Neural progenitor cell (in vitro differentiated cells): ENCODE data around the gene TSPAN14. TPM values are rescaled to one million over a fixed set of nuclear protein-coding genes. Genes with fewer than 3 reads are reported as not detected.

Source experiments
- DNase-seq: peaks from one replicate; pipeline ENCODE4 v3.0.0-alpha.2; 2016; ENCODE audit warnings: low spot score
- H2AFZ ChIP-seq: fragments of 200-600 bp; sonication (generic); replicated peaks from 2 replicates; pipeline ENCODE4 v1.6.1; 2016; ENCODE audit warnings: antibody characterized with exemption
- H3F3A ChIP-seq: fragments of 200-600 bp; sonication (generic); 2 replicates; pipeline ENCODE4 v1.6.1; 2016; ENCODE audit warnings: antibody characterized with exemption, low read depth
- H3K27ac ChIP-seq: fragments of 200-600 bp; sonication (generic); 2 replicates; pipeline ENCODE4 v1.5.1; 2016; ENCODE audit warnings: mild to moderate bottlenecking
- H3K27me3 ChIP-seq: fragments of 200-600 bp; sonication (generic); 2 replicates; pipeline ENCODE4 v1.6.1; 2016; ENCODE audit warnings: mild to moderate bottlenecking, moderate library complexity
- H3K36me3 ChIP-seq: fragments of 200-600 bp; sonication (generic); 2 replicates; pipeline ENCODE4 v1.5.1; 2016
- H3K4me1 ChIP-seq: fragments of 200-600 bp; sonication (generic); 2 replicates; pipeline ENCODE4 v1.6.1; 2016; ENCODE audit warnings: mixed run types
- H3K4me2 ChIP-seq: fragments of 200-600 bp; sonication (generic); 2 replicates; pipeline ENCODE4 v1.6.1; 2016
- H3K4me3 ChIP-seq: fragments of 200-600 bp; sonication (generic); 2 replicates; pipeline ENCODE4 v1.5.1; 2016
- H3K79me2 ChIP-seq: fragments of 200-600 bp; sonication (generic); 2 replicates; pipeline ENCODE4 v1.6.1; 2016; ENCODE audit warnings: low read depth
- H3K9ac ChIP-seq: fragments of 200-600 bp; sonication (generic); 2 replicates; pipeline ENCODE4 v1.6.1; 2016
- H3K9me3 ChIP-seq: fragments of 200-600 bp; sonication (generic); 2 replicates; pipeline ENCODE4 v1.5.1; 2016; ENCODE audit warnings: low read depth
- H4K20me1 ChIP-seq: fragments of 200-600 bp; sonication (generic); 2 replicates; pipeline ENCODE4 v1.6.1; 2016; ENCODE audit warnings: low read depth
- H3K27ac Mint-ChIP-seq: 3 replicates; pipeline ENCODE4 v1.8.0; 2021; ENCODE audit warnings: mixed read lengths
- H3K27me3 Mint-ChIP-seq: 2 replicates; pipeline ENCODE4 v1.8.0; 2022; ENCODE audit warnings: low read depth, mild to moderate bottlenecking, inconsistent platforms, moderate library complexity, mixed read lengths; ENCODE audit not compliant: insufficient read depth
- H3K36me3 Mint-ChIP-seq: 3 replicates; pipeline ENCODE4 v1.8.0; 2021; ENCODE audit warnings: mixed read lengths
- H3K4me1 Mint-ChIP-seq: 3 replicates; pipeline ENCODE4 v1.8.0; 2021; ENCODE audit warnings: mixed read lengths
- H3K4me3 Mint-ChIP-seq: 3 replicates; pipeline ENCODE4 v1.8.0; 2021; ENCODE audit warnings: mild to moderate bottlenecking, moderate library complexity, mixed read lengths
- H3K9me3 Mint-ChIP-seq: 3 replicates; pipeline ENCODE4 v1.8.0; 2020; ENCODE audit warnings: mixed read lengths
- EZH2 ChIP-seq: fragments of 200-600 bp; sonication (generic); IDR thresholded peaks from 2 replicates; pipeline ENCODE4 v1.6.1; 2017; ENCODE audit warnings: antibody characterized with exemption, mild to moderate bottlenecking, moderate library complexity
- EZH2phosphoT487 ChIP-seq: fragments of 200-600 bp; sonication (generic); IDR thresholded peaks from 2 replicates; pipeline ENCODE4 v1.6.1; 2017; ENCODE audit warnings: antibody characterized with exemption
- total RNA-seq: library from RNA; depleted of rRNA; stranded (reverse); fragments of >200 nt; gene quantifications from 2 replicates; pipeline ENCODE4 v1.2.3, GENCODE V29; 2015; ENCODE audit warnings: low replicate concordance
- TF ChIP-seq, protein P1 (sequence below): fragments of 200-600 bp; sonication (generic); IDR thresholded peaks from 2 replicates; pipeline ENCODE4 v1.5.1; 2017; ENCODE audit warnings: antibody characterized with exemption, mild to moderate bottlenecking

The TSPAN14 gene
- total RNA-seq, 1 donor from 2014 or later: 32.7 TPM

DNA sequence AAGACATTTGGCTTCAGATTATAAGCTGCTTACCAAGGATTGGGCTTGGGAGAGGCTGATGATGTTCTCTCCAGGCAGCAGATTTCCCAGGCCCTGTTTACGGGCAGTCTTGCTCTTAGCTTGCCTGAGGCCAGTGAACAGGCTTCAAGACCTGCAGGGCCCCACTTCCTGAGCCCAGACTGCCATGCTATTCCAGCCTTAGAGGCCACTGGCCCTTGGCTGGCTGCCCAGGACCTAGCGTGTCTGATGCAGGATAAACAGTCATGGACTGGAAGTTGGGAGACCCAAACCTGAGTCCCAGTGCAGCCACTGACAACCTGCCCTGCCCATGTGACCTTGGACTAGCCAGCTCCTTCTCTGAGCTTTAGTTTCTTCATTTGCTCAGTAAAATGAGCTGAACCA, 42.8 kb upstream of the TSPAN14 start:
- Mint-ChIP-seq H3K9me3 (no peaks in the 10 kb centered on the region), H3K27me3 (peaks cover 6% of the 10 kb centered on the region), H3K4me3 (no peak overlapping the region), H3K36me3 (peaks cover 25% of the 10 kb centered on the region), H3K27ac (no peak overlapping the region), H3K4me1 (peaks cover 74% of the 10 kb centered on the region)
- H3K36me3 ChIP-seq: no peaks in the 10 kb centered on the region
- no peak overlapping the region for H3K4me3 ChIP-seq
- no peak overlapping the region for H2AFZ ChIP-seq
- H3K79me2 ChIP-seq: peaks cover 78% of the 10 kb centered on the region
- H3K4me2 ChIP-seq: no peak overlapping the region
- H3K9ac ChIP-seq: no peak overlapping the region
- H3F3A ChIP-seq: peaks cover 6% of the 10 kb centered on the region
- H4K20me1 ChIP-seq: peaks cover 73% of the 10 kb centered on the region
- no peaks in the 10 kb centered on the region for H3K9me3 ChIP-seq
- no peak overlapping the region for H3K27ac ChIP-seq
- TF ChIP-seq EZH2phosphoT487 (no peak), EZH2 (no peak)
- TF ChIP-seq, protein P1, sequence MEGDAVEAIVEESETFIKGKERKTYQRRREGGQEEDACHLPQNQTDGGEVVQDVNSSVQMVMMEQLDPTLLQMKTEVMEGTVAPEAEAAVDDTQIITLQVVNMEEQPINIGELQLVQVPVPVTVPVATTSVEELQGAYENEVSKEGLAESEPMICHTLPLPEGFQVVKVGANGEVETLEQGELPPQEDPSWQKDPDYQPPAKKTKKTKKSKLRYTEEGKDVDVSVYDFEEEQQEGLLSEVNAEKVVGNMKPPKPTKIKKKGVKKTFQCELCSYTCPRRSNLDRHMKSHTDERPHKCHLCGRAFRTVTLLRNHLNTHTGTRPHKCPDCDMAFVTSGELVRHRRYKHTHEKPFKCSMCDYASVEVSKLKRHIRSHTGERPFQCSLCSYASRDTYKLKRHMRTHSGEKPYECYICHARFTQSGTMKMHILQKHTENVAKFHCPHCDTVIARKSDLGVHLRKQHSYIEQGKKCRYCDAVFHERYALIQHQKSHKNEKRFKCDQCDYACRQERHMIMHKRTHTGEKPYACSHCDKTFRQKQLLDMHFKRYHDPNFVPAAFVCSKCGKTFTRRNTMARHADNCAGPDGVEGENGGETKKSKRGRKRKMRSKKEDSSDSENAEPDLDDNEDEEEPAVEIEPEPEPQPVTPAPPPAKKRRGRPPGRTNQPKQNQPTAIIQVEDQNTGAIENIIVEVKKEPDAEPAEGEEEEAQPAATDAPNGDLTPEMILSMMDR: no peak
- no peak for DNase-seq
- peaks cover 74% of the 10 kb centered on the region for H3K4me1 ChIP-seq
- H3K27me3 ChIP-seq: peaks cover 12% of the 10 kb centered on the region

DNA sequence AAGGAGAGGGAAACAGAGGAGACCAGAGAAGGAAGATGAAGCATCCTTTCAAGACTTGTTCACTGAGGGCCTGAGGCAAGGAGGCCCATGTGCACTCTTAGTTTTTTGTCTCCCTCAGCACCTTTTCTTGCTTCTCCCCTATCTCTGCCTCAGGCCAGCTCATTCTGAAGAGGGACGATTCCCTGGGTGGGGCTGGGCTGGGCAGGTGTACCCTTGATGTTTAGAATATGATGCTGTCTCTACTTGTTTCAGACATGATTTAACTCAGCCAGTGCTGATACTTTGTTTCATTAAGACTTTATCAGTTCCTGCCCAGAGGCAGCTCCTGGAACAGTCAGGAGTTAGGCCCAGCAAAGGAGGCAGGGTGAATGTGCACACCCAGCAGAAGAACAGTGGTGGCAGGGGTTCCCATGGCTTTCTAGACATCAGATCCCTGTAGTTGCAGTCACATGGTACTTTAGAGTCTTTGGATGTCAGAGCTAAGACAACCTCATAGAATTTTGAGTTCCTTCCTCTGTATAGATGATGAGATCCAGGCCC, 42.4 kb upstream of the TSPAN14 start:
- Mint-ChIP-seq H3K4me3 (no peak overlapping the region), H3K27ac (peak overlapping the region; percentile 19), H3K4me1 (peaks cover 76% of the 10 kb centered on the region), H3K36me3 (peaks cover 25% of the 10 kb centered on the region), H3K9me3 (no peaks in the 10 kb centered on the region), H3K27me3 (peaks cover 5% of the 10 kb centered on the region)
- Histone ChIP-seq H4K20me1 (peaks cover 78% of the 10 kb centered on the region), H3K4me3 (no peak overlapping the region), H3K27ac (no peak overlapping the region), H3K27me3 (peaks cover 11% of the 10 kb centered on the region), H3K36me3 (no peaks in the 10 kb centered on the region), H3K9ac (no peak overlapping the region), H2AFZ (no peak overlapping the region), H3K9me3 (no peaks in the 10 kb centered on the region), H3K4me1 (peaks cover 78% of the 10 kb centered on the region), H3K4me2 (no peak overlapping the region), H3K79me2 (peaks cover 83% of the 10 kb centered on the region), H3F3A (peaks cover 11% of the 10 kb centered on the region)
- TF ChIP-seq EZH2phosphoT487: no peak
- TF ChIP-seq, protein P1: no peak
- TF ChIP-seq EZH2: no peak
- DNase-seq: no peak

DNA sequence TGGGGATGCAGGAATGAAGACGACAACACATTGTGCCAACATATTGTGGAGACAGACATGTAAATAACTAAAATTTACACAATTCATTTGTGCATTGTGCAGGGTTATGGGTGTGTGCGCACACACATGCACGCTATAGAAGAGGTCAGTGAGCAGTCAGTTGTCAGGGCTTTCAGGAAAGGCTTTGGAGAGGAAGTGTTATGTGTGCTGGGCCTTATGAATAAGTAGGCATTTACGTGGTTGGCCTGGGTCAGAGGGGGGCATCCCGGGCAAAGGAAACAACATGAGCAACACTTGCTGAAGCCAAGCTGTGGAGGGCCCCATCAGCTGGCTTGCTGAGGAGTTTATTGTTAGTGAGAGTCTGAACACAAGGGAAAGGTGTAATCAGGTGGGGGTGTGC, 41.6 kb upstream of the TSPAN14 start:
- Histone ChIP-seq H3K79me2 (peaks cover 88% of the 10 kb centered on the region), H4K20me1 (peaks cover 85% of the 10 kb centered on the region)

More for the DNA sequence above, 41.6 kb upstream of the TSPAN14 start:
- no peak for TF ChIP-seq EZH2phosphoT487
- no peak for TF ChIP-seq EZH2
- TF ChIP-seq, protein P1: no peak
- Histone ChIP-seq H3K4me2 (no peak overlapping the region), H3K36me3 (no peaks in the 10 kb centered on the region), H3K9ac (no peak overlapping the region), H3K27me3 (peaks cover 3% of the 10 kb centered on the region), H3K4me1 (peaks cover 86% of the 10 kb centered on the region), H3K4me3 (no peak overlapping the region), H3F3A (peaks cover 13% of the 10 kb centered on the region), H3K27ac (no peak overlapping the region), H2AFZ (no peak overlapping the region), H3K9me3 (no peaks in the 10 kb centered on the region)
- Mint-ChIP-seq H3K9me3 (no peaks in the 10 kb centered on the region), H3K36me3 (peaks cover 25% of the 10 kb centered on the region), H3K4me1 (peaks cover 80% of the 10 kb centered on the region), H3K27me3 (peaks cover 3% of the 10 kb centered on the region), H3K4me3 (no peak overlapping the region), H3K27ac (peak overlapping the region; percentile 32)
- no peak for DNase-seq
